SU-DHL-6 (cell line): ENCODE results near the gene DCAF15.

Source experiments
- H2AFZ ChIP-seq: fragments of 200-600 bp; sonication (generic); 2 replicates; pipeline ENCODE4 v1.6.1; 2014; ENCODE audit warnings: low read depth, mild to moderate bottlenecking, moderate library complexity, mixed read lengths, antibody characterized with exemption, low read length; ENCODE audit not compliant: severe bottlenecking
- H3F3A ChIP-seq: fragments of 200-600 bp; shearing (Covaris generic); 2 replicates; pipeline ENCODE4 v1.6.0; 2016; ENCODE audit warnings: antibody characterized with exemption, mild to moderate bottlenecking; ENCODE audit not compliant: insufficient read depth
- H3K27ac ChIP-seq: fragments of 200-600 bp; sonication (generic); 2 replicates; pipeline ENCODE4 v1.5.1; 2016; ENCODE audit warnings: low read depth, mild to moderate bottlenecking, low read length, moderate library complexity, mixed read lengths
- H3K27me3 ChIP-seq: fragments of 200-600 bp; sonication (generic), shearing (Covaris generic); 2 replicates; pipeline ENCODE4 v1.6.0; 2014; ENCODE audit warnings: mild to moderate bottlenecking, low read length
- H3K36me3 ChIP-seq: fragments of 200-600 bp; sonication (generic); 2 replicates; pipeline ENCODE4 v1.6.1; 2014; ENCODE audit warnings: mild to moderate bottlenecking, low read length, mixed read lengths
- H3K4me2 ChIP-seq: fragments of 300-600, 200-600 bp; shearing (Covaris generic), sonication (generic); 2 replicates; pipeline ENCODE4 v1.6.0; 2014; ENCODE audit warnings: low read length, low read depth, mild to moderate bottlenecking; ENCODE audit not compliant: poor library complexity, severe bottlenecking
- H3K4me3 ChIP-seq: fragments of 200-600 bp; sonication (generic); 2 replicates; pipeline ENCODE4 v1.5.1; 2014; ENCODE audit warnings: antibody characterized with exemption, low read length, mild to moderate bottlenecking, mixed read lengths; ENCODE audit not compliant: insufficient read depth, poor library complexity, severe bottlenecking
- H3K79me2 ChIP-seq: fragments of 200-600 bp; sonication (generic); 2 replicates; pipeline ENCODE4 v1.6.1; 2014; ENCODE audit warnings: mild to moderate bottlenecking, low read length, moderate library complexity; ENCODE audit not compliant: insufficient read depth
- H3K9ac ChIP-seq: fragments of 200-600 bp; sonication (generic); 2 replicates; pipeline ENCODE4 v1.7.0; 2014; ENCODE audit warnings: mild to moderate bottlenecking, low read length
- H3K9me2 ChIP-seq: fragments of 200-600 bp; sonication (generic); replicated peaks from 2 replicates; pipeline ENCODE4 v1.6.1; 2014; ENCODE audit warnings: low read length; ENCODE audit not compliant: insufficient read depth
- H3K9me3 ChIP-seq: fragments of 200-600 bp; sonication (generic); 2 replicates; pipeline ENCODE4 v1.6.1; 2014; ENCODE audit warnings: low read length, mixed read lengths; ENCODE audit not compliant: insufficient read depth
- H4K20me1 ChIP-seq: fragments of 200-600 bp; sonication (generic); 2 replicates; pipeline ENCODE4 v1.6.1; 2014; ENCODE audit warnings: low read depth, mild to moderate bottlenecking, antibody characterized with exemption, low read length, moderate library complexity, mixed read lengths
- EZH2phosphoT487 ChIP-seq: fragments of 200-600 bp; sonication (generic), shearing (Covaris generic); conservative IDR thresholded peaks from 2 replicates; pipeline ENCODE4 v1.6.1; 2018; ENCODE audit warnings: mild to moderate bottlenecking, antibody characterized with exemption, low read length, moderate library complexity, mixed read lengths
- TF ChIP-seq, protein P1 (sequence below): fragments of 200-600 bp; sonication (generic); IDR thresholded peaks from one replicate; pipeline ENCODE4 v1.5.1; 2017; ENCODE audit warnings: antibody characterized with exemption, mild to moderate bottlenecking, low read length, moderate library complexity; ENCODE audit not compliant: insufficient read depth, poor library complexity, severe bottlenecking

DCAF15 gene

DNA sequence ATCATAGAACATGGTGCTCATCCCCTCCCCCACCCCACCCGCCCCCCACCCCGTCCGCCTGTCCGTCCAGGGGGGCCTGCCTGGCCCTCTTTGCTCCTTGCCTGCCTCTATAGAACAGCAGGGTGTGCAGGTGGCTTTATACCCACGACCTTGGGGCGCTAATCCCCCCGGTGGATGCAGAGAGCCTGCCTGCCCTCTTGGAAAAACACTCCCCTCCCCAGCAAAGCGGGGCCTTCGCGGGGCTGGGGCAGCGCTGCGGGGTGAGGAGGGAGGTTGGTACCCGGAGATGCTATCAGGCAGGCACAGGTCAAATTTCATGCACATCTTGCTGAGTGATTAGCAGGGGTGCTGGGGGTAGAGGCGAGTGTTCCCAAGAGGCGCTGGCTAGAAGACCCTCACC lies 31.9 kb downstream of the DCAF15 start:
- H3K4me2 ChIP-seq = peak overlapping the region; percentile 15
- no peak overlapping the region for H2AFZ ChIP-seq
- no peaks in the 10 kb centered on the region for H3K9me3 ChIP-seq
- peak overlapping the region; percentile 92 for H3K27ac ChIP-seq
- H3K9me2 ChIP-seq = no peaks in the 10 kb centered on the region
- H3K36me3 ChIP-seq = no peaks in the 10 kb centered on the region
- no peaks in the 10 kb centered on the region for H4K20me1 ChIP-seq
- peaks cover 28% of the 10 kb centered on the region for H3F3A ChIP-seq
- H3K4me3 ChIP-seq = no peak overlapping the region
- H3K9ac ChIP-seq = peak overlapping the region; percentile 9; the same call in 1 of the 2 replicates
- no peaks in the 10 kb centered on the region for H3K27me3 ChIP-seq
- no peaks in the 10 kb centered on the region for H3K79me2 ChIP-seq
- TF ChIP-seq, protein P1, sequence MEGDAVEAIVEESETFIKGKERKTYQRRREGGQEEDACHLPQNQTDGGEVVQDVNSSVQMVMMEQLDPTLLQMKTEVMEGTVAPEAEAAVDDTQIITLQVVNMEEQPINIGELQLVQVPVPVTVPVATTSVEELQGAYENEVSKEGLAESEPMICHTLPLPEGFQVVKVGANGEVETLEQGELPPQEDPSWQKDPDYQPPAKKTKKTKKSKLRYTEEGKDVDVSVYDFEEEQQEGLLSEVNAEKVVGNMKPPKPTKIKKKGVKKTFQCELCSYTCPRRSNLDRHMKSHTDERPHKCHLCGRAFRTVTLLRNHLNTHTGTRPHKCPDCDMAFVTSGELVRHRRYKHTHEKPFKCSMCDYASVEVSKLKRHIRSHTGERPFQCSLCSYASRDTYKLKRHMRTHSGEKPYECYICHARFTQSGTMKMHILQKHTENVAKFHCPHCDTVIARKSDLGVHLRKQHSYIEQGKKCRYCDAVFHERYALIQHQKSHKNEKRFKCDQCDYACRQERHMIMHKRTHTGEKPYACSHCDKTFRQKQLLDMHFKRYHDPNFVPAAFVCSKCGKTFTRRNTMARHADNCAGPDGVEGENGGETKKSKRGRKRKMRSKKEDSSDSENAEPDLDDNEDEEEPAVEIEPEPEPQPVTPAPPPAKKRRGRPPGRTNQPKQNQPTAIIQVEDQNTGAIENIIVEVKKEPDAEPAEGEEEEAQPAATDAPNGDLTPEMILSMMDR = no peak
- no peak for TF ChIP-seq EZH2phosphoT487

DNA sequence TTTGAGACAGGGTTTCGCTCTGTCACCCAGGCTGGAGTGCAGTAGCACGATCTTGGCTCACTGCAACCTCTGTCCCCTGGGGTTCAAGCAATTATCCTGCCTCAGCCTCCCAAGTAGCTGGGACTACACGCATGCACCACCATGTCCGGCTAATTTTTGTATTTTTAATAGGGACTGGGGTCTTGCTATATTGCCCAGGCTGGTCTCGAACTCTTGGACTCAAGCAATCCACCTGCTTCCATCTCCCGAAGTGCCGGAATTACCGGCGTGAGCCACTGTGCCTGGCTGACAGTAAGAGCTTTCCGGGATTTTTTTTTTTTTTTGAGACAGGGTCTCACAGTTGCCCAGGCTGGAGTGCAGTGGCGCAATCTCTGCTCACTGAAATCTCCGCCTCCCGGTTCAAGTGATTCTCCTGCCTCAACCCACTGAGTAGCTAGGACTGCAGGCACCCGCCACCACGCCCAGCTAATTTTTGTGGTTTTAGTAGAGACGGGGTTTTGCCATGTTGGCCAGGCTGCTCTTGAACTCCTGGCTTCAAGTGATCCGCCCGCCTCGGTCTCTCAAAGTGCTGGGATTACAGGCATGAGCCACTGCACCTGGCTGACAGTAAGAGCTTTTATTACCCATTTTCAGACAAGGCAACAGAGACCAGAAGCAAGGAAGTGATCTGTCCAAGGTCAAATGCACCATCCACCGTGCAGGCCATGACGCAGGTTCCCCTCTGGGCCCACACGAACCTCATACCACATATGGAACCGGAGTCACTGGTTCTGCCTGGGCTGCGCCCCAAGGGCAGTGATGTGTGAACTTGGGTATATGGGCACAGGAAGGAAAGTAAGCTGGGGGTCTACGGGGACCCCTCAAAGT lies 32.8 kb downstream of the DCAF15 start:
- Histone ChIP-seq H3K9me2 (no peaks in the 10 kb centered on the region), H3K9me3 (no peaks in the 10 kb centered on the region), H3K4me3 (no peak overlapping the region), H3K36me3 (no peaks in the 10 kb centered on the region), H3F3A (peaks cover 28% of the 10 kb centered on the region), H3K9ac (peak overlapping the region; percentile 63), H3K27me3 (no peaks in the 10 kb centered on the region), H4K20me1 (no peaks in the 10 kb centered on the region), H3K4me2 (peak overlapping the region; percentile 62), H3K27ac (peak overlapping the region; percentile 92), H2AFZ (peak overlapping the region; percentile 3), H3K79me2 (no peaks in the 10 kb centered on the region)
- TF ChIP-seq, protein P1 = no peak
- TF ChIP-seq EZH2phosphoT487 = no peak

DNA sequence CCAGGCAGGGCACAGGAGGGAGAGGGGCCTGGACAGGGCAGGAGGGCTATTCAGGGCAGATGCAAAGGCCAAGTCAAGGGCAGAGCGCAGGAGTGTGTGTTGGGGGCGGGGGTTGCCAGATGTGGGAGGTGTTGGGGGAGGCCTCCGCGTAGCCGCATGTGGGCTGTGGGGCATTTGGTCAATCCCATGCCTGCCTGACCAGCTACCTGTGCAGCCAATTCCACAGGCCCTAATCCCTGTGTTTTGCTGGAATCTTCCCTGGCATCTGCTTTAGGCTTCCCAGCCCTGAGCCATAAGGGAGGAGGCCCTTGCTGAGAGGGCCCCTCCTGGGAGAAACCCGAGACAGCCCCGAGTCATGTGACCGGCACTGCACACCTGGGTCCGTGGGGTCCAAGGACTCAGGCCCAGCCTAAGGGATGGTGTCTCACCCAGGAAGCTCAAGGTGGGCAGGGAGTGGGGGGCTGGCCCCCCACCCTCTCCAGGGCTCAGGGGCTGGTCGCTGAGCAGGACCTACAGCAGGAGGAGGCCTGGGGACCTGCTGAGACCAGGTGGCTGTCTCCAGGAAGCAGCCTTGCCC lies 33.5 kb downstream of the DCAF15 start:
- TF ChIP-seq EZH2phosphoT487 = no peak
- TF ChIP-seq, protein P1 = no peak
- Histone ChIP-seq H3K4me3 (peak overlapping the region; percentile 17), H3K79me2 (no peaks in the 10 kb centered on the region), H3K9me2 (no peaks in the 10 kb centered on the region), H3K27ac (peak overlapping the region; percentile 92), H3K36me3 (no peaks in the 10 kb centered on the region), H3K9ac (peak overlapping the region; percentile 63), H3F3A (peaks cover 28% of the 10 kb centered on the region), H3K27me3 (no peaks in the 10 kb centered on the region), H3K4me2 (peak overlapping the region; percentile 62), H4K20me1 (no peaks in the 10 kb centered on the region), H2AFZ (peak overlapping the region; percentile 3), H3K9me3 (no peaks in the 10 kb centered on the region)
